GM18870 (cell line): ENCODE data around the gene TTC9C.
"Not testable (repeated sequence)": the region's sequence is repeated elsewhere in the genome, so short reads cannot be mapped to it uniquely, and the experiment has no call there.

Experiments
- ATAC-seq: cut with Tn5 transposase; IDR thresholded peaks from one replicate; pipeline ENCODE4 v1.9.1; 2021; ENCODE audit warnings: moderate library complexity; ENCODE audit not compliant: unreplicated experiment

TTC9C gene

DNA sequence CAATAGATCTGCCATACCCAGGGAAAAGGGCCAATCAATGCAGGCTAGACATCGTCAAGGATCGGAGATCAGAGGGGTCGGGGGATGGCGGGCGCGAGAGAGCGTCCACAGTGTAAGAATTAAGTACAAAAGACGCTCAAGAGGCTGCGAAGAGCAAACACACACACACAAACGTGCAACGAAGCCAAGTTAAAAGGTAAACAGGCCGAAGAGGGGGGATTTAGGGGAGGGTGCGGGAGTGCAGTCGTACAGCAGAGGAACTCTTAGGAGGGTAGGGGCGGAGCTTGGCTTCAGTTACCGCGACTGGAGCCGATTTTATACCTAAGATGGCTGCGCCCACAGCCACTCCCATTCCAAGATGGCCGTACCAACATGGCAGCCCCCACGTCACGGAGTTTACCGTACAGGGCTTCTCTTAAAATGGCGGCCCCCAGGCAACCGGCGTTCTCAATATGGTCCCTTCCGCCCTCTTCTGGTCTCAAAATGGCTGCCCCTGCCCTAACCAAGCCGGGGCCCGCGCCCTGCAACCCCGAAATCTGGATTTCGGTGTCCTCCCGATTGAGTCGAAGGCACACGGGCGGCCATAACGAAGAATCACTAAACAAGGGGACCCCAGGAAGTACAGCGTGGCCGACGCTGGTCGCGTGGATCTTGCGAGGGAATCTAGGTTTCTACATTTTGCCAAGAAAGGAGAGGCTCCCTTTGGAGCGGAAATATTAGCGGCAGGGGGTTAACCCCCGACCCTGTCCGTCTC, 18.9 kb upstream of the TTC9C start:
- peak; percentile 66 for ATAC-seq

DNA sequence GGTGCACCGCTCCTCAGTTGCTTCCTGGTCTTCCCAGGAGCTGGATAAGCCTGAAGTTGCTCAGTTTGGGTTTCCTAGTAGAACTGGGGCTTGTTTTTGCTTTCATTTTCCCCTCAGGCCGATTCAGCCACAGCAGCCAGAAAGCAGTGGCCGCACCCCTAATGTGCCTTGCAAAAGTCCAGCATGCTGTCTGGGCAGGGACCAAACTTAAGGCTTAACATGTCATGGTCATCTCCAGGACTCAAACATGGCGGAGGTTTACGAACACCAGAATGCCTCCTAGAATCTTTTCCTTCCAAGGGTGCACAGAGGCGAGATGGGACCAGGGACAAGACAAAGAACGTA, 18.3 kb upstream of the TTC9C start:
- ATAC-seq: no peak

DNA sequence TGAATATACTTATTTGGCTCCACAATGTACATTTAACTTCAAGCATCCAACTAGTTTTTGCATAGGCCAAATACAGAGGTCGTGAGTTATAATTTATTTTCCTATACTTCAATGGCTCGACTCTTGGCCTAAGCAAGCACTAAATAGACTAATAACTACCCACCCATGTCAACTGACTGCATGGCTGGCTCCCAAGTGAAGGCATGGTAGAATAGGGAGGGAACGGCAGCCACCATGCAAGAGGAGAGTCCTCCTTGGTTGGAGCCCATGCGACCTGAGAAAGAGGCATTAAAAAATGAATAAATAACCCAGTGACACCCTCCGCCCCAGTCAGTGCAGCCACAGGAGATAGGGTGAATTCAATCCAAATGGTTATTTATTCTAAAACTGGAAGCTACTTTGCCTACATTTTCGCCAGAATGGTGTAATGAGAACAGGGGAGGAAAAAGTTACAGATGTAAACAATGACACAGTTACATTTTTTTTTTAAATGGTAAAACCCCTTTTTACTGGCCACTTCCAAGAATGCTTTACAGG, 15.9 kb upstream of the TTC9C start:
- no peak for ATAC-seq

DNA sequence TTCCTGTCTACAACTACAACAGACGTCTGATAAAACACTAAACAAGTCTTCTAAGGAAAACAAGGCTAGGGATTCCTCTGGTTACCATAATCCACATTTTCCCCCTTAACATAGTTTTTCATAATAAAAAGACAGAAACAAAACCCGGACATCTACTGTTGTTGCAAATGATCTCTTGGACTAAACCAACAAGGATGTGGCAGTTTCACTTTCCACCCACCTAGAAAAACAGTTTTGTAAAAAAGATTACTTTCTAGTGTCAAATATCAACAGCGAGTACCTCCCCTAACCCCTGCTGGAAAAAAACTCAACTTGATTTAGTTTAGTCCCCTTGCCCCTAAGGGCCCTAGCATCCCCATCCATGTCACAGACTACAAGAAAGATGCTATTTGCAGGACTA, 15.4 kb upstream of the TTC9C start:
- no peak for ATAC-seq

DNA sequence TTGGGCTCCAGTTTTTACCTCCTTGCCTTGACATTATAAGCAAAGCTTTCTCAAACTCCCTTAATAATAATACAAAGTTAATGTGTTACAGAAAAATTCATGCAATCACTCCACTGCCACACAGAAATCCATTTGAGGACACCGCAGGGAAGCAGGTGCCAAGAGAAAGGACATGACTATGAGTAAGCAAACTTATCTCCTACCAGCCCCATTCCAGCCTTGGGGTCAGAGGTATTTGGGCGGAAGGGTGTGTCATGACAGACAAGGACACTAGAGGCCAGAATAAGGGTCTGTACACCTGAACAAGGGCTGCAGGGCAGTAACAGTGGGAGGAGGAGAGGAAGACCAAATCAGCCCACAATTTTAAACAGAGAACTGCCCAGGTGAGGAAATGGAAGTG, 14.9 kb upstream of the TTC9C start:
- no peak for ATAC-seq

DNA sequence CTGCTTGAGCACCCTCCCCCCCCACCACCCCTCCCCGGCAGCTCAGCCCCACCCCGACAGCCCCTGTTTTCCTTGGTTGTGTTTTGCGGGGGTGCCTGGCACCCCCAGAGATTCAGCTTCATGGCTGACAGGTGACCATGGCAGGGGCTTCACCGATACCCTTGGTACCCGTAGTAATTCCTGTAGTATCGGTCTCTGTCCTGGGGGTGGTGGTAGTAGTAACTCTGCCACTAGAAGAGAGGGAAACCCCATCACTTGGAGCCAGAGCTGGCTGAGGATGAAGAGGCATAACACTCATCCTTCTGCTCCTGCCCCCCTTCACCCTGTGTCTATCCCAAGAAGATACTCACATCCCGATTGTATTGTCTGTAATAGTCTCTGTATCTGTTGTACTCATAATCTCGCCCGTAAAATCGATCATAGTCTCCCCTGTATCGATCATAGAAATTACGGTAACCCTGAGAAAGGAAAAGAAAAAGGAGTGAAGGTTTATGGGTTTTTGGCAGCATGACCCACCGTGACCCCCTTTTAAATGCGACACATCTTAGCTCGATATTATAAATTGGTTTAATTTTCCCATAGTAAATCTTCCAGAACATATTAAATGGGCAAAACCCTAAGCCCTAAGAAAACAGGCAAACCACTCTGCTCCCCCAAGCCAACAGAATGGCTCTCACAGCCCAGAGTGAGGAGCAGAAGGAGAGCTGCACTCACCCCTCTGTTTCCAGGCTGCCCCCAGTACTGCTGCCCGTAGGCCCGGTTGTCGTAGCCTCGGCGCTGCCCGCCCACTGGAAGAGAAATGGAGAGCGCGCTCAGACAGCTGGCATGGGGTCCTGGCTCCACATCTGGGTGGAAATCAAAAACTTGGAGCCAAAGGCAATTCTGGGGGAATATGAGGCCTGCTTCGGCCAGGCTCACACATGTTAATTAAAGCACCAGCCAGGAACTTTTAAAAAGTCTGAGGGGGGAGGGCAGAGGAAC, 12.8 kb upstream of the TTC9C start:
- no peak for ATAC-seq

DNA sequence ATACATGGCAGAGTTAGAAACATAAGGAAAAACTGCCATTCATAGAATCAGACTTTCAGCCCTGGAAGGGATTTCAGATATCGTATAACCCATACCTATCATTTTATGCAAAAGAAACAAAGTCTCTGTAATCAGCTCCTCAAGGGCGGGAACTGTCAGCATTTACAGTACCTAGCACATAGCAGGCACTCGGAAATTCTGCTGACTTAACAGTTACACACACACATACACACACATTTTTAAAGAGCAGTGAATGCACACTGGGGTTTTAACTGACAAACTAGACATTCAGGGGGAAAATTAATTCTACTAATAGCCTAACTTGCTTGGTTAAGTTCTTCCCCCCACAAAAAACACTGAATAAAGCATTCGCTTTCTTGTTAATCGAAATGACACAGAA, 12.1 kb upstream of the TTC9C start:
- ATAC-seq: no peak

DNA sequence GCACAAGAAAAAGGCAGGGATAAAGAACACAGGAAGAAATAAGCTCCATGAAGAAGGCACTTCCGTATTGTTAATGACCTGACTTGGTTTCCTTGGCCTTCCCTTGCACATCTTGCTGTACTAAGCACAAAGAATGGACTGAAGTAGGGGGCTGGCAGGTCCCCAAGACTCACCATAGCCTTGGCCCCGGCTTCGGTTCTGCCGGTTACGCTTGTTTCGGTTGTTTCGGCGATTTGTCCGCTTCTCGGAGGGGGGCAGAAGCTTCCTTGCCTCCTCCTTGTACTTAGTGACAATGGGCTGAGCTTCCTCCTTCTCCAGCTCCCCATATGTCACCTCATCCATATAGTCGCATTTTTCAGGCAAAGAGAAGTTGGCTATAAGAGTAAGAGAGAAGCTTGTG, 11.5 kb upstream of the TTC9C start:
- ATAC-seq: no peak

DNA sequence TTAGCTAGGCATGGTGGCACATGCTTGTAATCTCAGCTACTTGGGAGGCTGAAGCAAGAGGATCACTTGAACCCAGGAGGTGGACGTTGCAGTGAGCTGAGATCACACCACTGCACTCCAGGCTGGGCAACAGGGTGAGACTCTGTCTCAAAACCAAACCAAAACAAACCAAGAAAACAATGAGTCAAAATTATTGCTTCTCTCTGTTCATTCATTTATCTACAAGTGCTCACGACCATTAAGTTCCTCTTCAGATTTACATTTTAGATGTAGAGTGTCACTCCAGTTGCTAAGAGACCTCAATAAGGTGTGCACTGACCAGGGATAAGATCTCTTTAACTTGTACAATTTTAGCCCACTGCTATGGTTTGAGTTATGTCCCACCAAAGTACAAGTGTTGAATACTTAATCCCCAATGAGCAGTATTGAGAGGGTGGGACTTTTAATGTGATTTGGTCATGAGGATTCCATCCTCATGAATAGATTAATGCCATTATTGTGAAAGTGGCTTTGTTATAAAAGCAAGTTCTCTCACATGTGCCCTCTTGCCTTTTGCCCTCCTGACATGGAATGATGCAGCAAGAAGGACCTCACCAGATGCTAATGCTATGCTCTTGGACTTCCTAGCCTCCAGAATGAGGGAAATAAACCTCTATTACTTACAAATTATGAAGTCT, 8.8 kb upstream of the TTC9C start:
- no peak for ATAC-seq

DNA sequence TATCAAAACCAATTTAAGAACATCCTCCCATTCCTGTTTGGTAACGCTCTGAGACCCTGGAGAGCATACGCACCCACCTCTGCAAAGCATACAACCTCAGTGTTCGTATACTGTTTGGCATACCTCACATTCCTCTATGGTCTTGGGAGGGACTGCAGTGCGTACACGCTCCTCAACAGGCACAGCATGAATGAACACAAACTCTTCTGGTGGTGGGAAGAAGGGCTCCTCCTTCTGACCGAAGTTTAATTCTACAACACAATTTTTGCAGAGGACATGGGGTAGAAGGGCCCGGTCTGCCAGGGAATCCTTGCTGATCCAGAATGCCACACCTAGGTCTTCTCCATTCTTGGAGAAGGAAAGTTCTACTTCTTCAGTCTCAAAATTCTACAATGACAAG, 6.3 kb upstream of the TTC9C start:
- ATAC-seq: no peak

DNA sequence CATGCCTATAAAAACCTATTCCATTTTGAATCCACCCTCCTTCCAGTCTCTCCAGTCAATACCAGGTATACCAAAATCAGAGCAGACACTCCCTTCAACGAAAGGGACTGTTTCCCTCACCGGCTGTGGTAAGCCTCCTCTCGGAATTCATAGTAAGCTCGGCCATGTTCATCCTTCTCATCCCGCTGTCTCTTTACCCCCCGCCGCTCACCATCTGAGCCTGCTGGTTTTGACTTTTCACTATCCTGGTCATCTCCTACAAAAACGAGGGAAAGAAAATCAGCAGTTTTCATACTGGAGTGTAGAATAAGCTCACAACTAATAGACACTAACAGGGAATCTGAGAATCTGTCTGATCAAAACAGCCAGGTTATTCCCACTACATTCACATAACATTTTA, 4.1 kb upstream of the TTC9C start:
- no peak for ATAC-seq

DNA sequence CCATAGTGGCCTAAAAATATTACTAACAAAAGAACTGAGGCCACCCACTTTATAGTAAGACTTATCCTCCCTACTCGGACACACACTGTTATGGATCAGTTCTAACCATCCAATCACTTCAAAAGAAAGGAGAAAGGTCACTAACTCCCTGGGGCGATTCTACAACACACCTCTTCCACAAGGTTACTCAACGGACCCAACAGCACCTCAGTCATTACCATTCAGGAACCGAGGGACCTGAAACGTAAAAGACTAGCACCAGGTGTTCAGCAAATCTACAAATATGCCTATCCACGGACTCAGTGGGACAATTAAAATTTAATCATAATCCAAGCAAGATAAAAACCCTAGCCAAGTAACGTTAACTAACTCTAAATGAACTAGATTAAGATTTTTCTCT, 2.6 kb upstream of the TTC9C start:
- no peak for ATAC-seq

DNA sequence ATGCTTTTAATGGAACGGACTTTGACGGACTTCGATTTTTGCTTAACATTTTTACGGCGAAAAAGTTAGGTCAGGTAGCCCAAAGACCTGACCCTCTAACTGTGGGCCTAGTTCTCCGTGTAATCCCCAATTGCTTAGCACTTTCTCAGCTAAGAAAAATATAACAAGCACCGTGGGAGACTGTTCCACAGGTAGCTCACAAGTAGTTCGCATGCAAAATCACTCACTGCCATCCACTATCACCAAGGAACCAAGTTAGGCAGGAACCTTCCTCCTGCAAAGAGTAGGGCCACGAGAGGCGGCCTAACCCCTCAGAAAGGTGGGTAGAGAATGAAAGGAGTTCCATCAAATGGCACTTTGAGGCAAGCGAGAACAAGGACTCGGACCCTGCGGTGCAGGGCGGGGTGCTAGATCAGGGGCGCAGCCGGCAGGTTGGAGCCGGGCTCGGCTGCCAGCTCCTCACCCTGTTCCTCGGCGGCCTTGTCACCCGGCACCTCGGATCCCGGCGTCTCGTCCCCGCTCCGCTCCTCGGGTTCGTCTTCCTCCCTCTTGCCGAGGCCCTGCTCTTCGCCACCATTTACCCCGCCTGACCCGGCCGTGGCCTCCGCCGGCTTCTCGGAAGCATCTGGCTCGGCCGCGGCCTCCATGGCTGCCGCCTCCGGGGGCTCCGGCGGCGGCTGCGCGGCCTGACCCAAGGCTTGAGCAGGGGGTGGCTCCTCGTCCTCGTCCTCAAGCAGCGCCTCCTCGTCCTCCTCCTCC, 2.0 kb upstream of the TTC9C start:
- ATAC-seq: no peak

DNA sequence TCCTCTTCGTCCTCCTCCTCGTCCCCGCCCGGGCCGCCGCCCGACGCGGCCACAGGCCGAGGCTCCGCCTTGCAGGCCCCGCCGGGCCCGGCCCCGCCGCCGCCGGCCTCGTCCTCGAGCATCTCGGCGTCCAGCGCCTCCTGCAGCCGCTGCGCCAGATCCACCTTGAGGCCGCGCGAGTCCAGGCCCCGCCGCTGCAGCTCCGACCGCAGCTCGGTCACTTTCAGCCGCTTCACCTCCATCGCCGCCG, 1.4 kb upstream of the TTC9C start:
- no peak for ATAC-seq

DNA sequence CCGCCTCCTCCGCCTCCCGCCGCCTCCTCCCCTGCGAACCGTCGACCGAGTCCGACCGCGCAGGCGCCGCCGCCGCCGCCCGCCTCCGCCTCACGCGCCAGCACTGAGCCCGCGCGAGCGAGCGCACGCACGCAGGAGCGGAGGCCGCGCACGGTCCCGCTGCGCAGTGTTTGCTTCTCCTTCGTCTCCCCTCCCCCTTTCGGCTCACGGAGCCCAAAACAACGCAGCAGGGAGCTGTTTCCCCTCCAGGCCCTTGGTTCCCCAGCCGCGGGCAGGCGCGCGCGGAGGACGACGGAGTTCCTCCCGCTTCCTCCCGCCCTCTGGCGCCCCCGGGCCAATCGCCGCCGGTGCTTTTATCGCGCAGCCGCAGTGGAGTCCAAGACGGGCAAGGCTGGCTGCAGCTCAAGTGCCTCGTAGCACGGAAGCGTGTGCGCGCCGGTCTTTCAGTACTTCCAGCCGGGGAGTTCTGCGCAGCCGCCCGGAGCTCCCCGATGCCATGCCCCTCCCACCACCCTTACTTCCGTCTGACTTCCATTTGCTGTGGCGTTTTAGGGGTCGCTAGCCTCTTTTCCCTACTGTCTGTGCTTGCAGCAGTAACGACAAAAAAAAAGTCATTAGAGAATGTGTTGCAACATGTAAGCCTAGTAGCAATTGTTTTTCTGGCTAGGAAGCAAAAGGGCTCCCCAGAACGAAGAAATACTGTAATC, 968 bp upstream of the TTC9C start, which contains the start of gene HNRNPUL2:
Gene HNRNPUL2, minus strand, starts transcription at position 293 of the 707 bp plus-strand sequence. CDS start 301 bp downstream, outside the sequence.
- peak; percentile 63 for ATAC-seq

DNA sequence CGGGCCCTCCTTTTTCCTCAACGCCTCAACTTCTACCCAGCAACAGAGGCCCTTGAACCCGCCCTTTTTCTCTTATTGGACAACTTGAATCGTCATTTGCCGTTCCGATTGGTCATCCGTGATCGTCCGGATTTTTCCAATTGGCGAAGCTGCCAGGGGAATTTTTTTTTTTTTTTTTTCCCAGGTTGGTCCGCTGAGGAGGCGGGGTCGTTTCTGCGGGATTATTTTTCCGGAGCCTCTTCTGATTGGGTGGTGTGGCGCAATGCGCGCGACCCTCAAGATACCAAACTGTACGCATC, 465 bp upstream of the TTC9C start:
- peak; percentile 63 for ATAC-seq

DNA sequence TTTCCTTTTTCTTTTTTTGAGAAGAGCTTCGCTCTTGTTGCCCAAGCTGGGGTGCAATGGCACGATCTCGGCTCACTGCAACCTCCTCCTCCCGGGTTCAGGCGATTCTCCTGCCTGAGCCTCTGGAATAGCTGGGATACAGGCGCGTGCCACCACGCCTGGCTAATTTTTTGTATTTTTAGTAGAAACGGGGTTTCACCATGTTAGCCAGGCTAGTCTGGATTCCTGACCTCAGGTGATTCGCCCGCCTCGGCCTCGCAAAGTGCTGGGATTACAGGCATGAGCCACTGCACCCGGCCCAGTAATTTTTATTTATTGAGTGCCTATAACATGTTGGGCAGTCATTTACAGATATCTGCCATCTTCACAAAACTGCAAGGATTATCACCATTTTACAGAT, 1.8 kb downstream of the TTC9C start:
- ATAC-seq: not testable (repeated sequence)

DNA sequence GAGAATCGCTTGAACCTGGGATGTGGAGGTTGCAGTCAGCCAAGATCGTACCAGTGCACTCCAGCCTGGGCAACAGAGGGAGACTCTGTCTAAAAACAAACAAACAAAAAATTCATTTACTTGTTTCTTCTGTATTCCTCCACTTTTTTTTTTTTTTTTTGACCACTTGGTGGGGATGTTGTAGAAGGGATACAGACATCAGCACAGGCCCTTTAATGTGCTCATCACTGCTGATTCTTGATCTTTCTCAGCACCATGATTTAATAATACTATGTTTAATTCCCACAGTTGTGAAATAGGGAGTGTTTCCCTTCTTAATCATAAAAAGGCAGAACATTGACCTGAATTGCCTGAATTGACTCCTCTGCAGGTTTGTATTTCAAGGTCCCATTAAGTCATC, 4.5 kb downstream of the TTC9C start:
- no peak for ATAC-seq

DNA sequence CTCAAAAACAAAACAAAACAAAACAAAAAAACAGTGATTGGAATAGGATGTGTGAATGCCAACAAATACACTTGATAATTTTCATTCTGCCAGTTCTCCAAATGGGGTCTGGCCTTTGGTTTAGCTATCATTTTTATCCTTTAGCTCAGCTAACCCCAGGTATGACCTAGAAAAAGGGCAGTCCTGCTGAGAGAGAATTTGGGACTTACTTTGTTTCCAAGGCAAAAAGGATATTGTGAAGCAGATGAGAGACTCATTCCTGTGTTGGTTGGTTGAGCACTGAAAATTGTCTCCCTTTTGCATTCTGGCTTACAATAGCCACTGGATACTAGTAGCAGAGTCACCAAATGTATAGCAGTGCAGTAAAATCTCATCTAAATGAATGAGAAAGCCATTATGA, 8.9 kb downstream of the TTC9C start:
- no peak for ATAC-seq

DNA sequence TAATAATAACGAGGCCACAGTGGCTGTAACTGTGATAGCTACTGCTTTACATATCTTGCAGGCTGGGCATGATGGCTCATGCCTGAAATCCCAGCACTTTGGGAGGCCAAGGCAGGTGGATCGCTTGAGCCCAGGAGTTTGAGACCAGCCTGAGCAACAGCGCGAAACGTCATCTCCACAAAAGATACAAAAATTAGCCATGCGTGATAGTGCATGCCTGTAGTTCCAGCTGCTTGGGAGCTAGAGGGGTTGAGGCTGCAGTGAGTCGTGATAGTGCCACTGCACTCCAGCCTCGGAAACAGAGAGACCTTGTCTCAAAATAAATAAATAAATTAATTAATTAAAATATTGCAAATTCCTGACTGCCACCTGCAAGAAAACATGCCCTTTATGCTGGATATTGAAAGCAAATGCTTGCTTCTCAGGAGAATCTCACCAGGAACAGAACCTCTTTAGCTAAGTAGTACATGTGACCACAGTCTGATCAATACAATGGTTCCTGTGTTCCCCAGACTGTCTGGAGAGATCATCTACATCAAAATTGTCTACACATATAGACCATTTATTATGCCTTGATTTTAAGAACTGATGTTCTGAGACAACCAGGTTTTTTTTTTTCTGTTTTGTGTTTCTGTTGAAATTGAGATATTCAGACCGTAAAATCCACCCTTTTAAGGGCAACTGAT, 19.3 kb downstream of the TTC9C start:
- ATAC-seq: no peak
